Measurements from ENCODE around the gene METTL25B. TPM values are rescaled to one million over a fixed set of nuclear protein-coding genes. Genes with fewer than 3 reads are reported as not detected.

METTL25B gene
- total and polyA plus RNA-seq, 7 donors = 11.8 to 33.1 (median 19.0) TPM

GRCh38 chr1:156691191-156691590 lies 37.1 kb upstream of the METTL25B start:
- TF ChIP-seq EP300 (IDR thresholded peaks at IDR 0.05) (no peak), CTCF (IDR thresholded peaks at IDR 0.05) (no peak), POLR2AphosphoS5 (IDR thresholded peaks at IDR 0.05) (no peak)
- Histone ChIP-seq H3K36me3 (no peaks in the 10 kb centered on the region), H3K4me3 (no peak overlapping the region), H3K27me3 (peaks cover 4 to 45% (median 18%) of the 10 kb centered on the region in 3 donors), H3K4me1 (peaks cover 0 to 26% (median 13%) of the 10 kb centered on the region in 4 donors), H3K27ac (no peak overlapping the region), H3K9me3 (no peaks in the 10 kb centered on the region)
- DNase-seq = no peak
- WGBS, 2 donors = 70 to 72% methylated on average over 10 of the region's 10 CpGs
- intact Hi-C loops (cut with DNase I) = no loop called here

- TF ChIP-seq POLR2A (IDR thresholded peaks at IDR 0.05) = no peak
- TF ChIP-seq POLR2AphosphoS5 (IDR thresholded peaks at IDR 0.05) = no peak
- no peak overlapping the region for H3K4me3 ChIP-seq
- H3K36me3 ChIP-seq = no peaks in the 10 kb centered on the region
- intact Hi-C loops (cut with DNase I) = no loop called here
- H3K27me3 ChIP-seq = peaks cover 4 to 38% (median 18%) of the 10 kb centered on the region in 3 donors
- H3K27ac ChIP-seq = no peak overlapping the region
- no peaks in the 10 kb centered on the region for H3K9me3 ChIP-seq
- WGBS, 2 donors = 36 to 39% methylated on average over 20 of the region's 20 CpGs
- DNase-seq = no peak
- H3K4me1 ChIP-seq = peaks cover 0 to 26% (median 13%) of the 10 kb centered on the region in 4 donors
Measured at GRCh38 chr1:156691665-156692440, 36.4 kb upstream of the METTL25B start.

GRCh38 chr1:156692441-156692924 lies 35.8 kb upstream of the METTL25B start:
- Histone ChIP-seq H3K4me3 (no peak overlapping the region), H3K36me3 (no peaks in the 10 kb centered on the region), H3K9me3 (no peaks in the 10 kb centered on the region), H3K4me1 (peaks cover 0 to 26% (median 13%) of the 10 kb centered on the region in 4 donors), H3K27ac (no peak overlapping the region), H3K27me3 (peaks cover 4 to 36% (median 18%) of the 10 kb centered on the region in 3 donors)
- no peak for DNase-seq
- no peak for TF ChIP-seq POLR2A (IDR thresholded peaks at IDR 0.05)
- WGBS, 2 donors = 13 to 14% methylated on average over 13 of the region's 13 CpGs
- intact Hi-C loops (cut with DNase I) = no loop called here

GRCh38 chr1:156692925-156693847 lies 35.1 kb upstream of the METTL25B start:
- TF ChIP-seq CTCF (IDR thresholded peaks at IDR 0.05) (no peak), EP300 (IDR thresholded peaks at IDR 0.05) (no peak), POLR2A (IDR thresholded peaks at IDR 0.05) (no peak), POLR2AphosphoS5 (IDR thresholded peaks at IDR 0.05) (no peak)
- DNase-seq = no peak
- WGBS, 2 donors = 42 to 44% methylated on average over 16 of the region's 16 CpGs
- Histone ChIP-seq H3K4me3 (no peak overlapping the region), H3K27me3 (peaks cover 4 to 36% (median 18%) of the 10 kb centered on the region in 3 donors), H3K36me3 (no peaks in the 10 kb centered on the region), H3K9me3 (no peaks in the 10 kb centered on the region), H3K27ac (no peak overlapping the region), H3K4me1 (peaks cover 0 to 26% (median 13%) of the 10 kb centered on the region in 4 donors)
- intact Hi-C loops (cut with DNase I) = no loop called here

- H3K27me3 ChIP-seq = peaks cover 4 to 36% (median 18%) of the 10 kb centered on the region in 3 donors
Measured at GRCh38 chr1:156693848-156694689, 34.2 kb upstream of the METTL25B start.

More at GRCh38 chr1:156693848-156694689, 34.2 kb upstream of the METTL25B start:
- 36 to 73% methylated on average over 12 of the region's 12 CpGs for WGBS, 2 donors
- no peak for DNase-seq
- Histone ChIP-seq H3K27ac (no peak overlapping the region), H3K4me1 (peaks cover 0 to 25% (median 12%) of the 10 kb centered on the region in 4 donors), H3K36me3 (no peaks in the 10 kb centered on the region), H3K9me3 (no peaks in the 10 kb centered on the region), H3K4me3 (no peak overlapping the region)
- no peak for TF ChIP-seq POLR2A (IDR thresholded peaks at IDR 0.05)
- TF ChIP-seq CTCF (IDR thresholded peaks at IDR 0.05) = no peak
- no peak for TF ChIP-seq POLR2AphosphoS5 (IDR thresholded peaks at IDR 0.05)
- no peak for TF ChIP-seq EP300 (IDR thresholded peaks at IDR 0.05)
- intact Hi-C loops (cut with DNase I) = no loop called here

Measured in sigmoid colon (tissue), 7 donors.